GM21381 (cell line): ENCODE measurements around the gene ZNF785.
"Not testable (repeated sequence)": the region's sequence is repeated elsewhere in the genome, so short reads cannot be mapped to it uniquely, and the experiment has no call there.

Source experiments
- ATAC-seq: cut with Tn5 transposase; IDR thresholded peaks from one replicate; pipeline ENCODE4 v1.9.1; 2021; ENCODE audit warnings: mild to moderate bottlenecking, moderate library complexity; ENCODE audit not compliant: unreplicated experiment

ZNF785 gene

DNA sequence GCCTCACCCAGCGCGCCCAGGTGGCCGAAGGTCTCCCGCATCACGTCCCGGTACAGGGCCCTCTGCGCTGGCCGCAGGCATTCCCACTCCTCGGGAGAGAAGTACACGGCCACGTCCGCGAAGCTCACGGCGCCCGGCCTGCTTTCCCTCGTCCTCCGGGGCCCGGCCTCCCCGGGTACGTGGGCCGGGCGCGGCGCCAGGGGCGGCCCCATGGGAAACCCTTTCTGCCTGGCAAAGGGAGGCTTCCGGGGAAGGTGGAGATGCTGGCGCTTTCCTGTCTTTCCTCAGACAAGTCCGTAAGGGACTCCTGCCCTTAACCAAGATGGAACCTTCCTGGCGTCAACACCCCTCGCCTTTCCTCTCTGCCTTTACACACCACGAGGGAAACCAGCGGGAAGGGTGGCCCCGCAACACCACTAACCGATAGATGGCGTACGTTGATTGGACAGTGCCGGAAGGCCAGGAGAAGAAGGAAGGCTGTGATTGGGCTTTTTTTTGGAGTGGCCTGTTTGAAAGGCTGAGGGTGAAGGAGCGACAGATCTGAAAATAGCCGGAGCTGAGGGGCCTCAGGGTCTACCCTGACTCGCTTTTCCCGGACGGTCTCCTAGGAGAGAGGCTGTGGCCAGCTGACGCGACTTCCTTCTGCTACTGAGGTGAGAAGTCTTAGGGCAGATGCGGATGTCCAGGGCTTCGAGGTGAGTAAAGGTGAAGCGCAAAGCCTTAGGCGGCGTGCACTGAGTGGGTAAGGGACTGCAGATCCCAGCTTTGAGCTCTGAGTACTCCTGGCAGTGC, at the start of gene ZNF785:
Gene ZNF785, minus strand, starts transcription at position 298 of the 792 bp plus-strand sequence. Its CDS starts 86 bp downstream, at position 212.
- peak; percentile 84 for ATAC-seq

DNA sequence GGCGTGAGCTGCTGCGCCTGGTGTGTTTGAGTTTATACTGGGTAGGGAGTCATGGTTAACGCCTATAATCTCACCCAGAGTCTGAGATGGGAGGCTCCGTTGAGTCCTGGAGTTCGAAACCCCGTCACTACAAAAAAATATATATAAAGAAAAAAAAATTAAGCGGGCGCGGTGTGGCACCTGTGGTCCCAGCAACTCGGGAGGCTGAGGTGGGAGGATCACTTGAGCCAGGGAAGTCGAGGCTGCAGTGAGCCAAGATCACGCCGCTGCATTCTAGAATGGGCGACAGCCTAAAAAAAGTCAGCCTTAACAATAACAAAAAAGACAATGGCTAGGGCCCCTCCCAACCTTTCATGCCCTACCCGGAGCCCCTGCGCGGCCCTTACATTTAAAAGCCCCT, 48.0 kb upstream of the ZNF785 start:
- no peak for ATAC-seq

DNA sequence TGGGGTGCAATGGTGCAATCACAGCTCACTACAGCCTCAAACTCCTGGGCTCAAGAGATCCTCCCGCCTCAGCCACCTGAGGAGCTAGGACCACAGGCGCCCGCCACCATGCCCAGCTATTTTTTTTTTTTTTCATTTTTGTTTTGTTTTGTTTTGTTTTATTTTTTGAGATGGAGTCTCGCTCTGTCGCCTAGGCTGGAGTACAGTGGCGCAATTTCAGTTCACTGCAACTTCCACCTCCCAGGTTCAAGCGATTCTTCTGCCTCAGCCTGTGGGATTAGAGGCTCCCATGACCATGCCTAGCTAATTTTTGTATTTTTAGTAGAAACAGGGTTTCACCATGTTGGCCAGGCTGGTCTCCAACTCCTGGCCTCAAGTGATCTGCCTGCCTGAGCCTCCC, 47.0 kb upstream of the ZNF785 start:
- ATAC-seq = not testable (repeated sequence)

DNA sequence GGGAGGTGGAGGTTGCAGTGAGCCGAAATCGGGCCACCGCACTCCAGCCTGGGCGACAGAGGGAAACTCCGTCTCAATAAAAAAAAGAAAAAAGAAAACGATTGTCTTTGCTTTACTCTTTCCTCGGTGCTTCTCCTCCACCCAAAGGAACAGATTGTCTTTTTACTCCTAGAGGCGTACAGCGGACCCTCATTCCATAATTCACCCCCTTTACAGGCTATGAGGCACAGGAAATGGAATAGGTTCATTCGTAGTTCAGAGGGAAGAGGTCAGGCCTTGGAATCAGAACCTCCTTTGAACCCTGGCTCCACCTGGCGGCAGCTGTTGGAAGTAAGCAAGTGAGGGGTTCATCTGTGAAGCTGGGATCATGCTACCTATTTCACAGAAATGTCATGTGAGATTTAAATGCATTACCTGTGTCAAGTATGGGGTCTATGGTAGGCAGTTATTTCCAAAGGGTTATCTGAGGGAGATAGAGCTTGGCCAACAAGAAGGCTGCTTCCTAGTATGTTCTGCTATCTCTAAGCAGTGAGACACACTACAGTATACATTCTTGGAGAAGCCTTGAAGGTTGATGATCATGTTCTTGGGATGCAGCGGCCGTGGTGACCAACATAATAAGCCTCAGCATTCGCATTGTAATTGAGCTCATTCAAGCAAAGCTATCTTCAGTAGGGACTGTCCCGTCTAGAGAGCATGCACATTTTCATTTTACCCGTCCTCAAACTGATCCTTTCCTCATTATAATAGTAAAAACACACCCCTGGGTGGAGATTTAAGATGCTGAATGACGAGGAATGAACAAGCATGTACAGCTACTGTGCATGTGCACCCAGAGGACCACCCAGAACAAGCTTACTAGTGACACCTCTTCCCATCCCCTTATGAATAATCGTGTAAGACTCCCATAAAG, 43.4 kb upstream of the ZNF785 start:
- no peak for ATAC-seq

DNA sequence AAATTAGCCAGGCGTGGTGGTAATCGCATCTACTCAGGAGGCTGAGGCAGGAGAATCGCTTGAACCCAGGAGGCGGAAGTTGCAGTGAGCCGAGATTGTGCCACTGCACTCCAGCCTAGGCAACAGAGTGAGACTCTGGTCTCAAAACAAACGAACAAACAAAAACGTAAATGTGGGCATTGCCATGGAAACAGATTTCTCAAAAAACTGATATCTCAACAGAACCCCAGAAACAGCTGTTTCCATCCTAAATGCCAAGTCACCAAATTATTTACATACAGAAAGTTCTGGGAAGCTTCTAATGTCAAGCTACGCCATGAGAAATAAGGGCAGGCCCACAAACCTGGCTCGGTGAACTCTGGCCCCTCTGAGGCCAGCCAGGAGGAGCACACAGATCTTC, 40.7 kb upstream of the ZNF785 start:
- no peak for ATAC-seq

DNA sequence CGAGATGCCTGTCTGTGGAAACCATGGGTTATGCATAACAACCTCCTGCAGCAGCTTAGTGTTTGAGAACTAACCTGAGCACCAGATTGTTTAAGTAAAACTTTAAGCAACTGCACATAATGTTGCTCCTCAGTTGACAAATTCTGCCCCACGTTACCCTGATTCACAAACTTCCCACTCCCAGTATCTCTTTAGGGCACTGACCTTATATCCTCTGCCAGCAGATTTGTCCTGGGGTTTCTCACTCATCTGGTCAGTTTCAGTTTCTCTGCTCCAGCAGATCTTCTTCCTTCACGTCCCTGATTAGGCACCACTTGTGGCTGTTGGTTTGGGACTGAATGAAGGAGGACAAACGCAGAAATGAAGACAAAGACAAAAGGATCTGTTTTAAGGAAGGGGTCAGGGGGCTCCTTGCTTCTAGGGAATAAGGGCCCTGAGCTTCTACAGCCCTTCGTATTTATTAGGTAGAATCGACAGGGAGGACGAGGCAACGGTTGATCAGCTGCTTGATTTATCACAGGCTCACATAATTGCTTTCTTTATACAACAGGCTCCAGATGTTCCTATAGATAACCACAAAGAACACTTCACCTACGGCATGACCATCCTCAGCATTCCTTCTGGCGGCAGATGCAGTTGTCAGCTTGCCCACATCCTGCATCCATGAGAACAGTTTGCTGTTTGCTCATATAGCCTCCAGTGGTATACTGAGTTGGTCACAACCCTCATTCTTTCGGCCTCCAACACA, 38.2 kb upstream of the ZNF785 start:
- no peak for ATAC-seq

DNA sequence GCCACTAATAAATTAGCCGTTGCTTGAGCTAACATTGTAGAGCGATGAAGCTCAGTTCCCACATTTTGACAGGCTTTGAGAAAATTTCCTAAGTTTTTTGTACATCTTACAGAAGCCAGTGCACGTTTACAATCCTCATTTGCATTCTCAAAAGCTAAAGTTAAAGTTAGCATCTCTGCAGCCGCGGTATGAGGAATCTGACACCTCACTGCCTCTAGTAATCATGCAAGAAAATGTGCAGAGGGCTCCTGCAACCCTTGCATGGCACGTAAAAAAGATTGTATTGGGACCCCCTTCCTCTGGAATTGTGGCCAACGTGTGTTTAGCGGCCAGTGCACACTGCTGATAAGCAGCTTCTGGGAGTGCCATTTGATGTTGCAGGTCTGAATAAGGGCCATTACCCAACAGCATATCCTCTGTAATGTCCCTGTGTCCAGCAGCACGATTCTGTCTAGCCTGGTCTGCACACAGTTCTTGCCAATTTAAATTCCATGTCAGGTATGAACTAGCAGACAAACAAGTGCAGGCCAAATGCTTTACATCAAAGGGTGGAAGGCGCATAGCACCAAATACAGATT, 37.0 kb upstream of the ZNF785 start:
- ATAC-seq = no peak

DNA sequence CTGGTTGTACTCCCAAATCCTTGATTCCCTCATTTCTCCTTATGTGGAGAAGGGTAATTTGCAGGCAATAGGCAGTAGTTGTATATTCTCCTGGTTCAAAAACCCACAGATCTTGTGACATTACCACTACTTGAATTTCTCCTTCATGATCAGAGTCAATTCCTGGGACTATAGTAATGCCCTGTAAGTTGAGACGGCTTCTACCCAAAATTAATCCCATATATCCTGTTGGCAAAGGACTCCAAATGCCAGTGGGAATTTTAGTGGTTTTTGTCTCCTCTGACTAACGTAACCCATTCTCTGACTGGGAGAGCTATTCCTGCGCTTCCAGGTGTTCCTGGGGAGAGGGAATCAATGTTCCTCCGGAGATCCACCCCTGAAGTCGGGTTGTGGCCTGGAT, 36.3 kb upstream of the ZNF785 start:
- ATAC-seq = no peak

DNA sequence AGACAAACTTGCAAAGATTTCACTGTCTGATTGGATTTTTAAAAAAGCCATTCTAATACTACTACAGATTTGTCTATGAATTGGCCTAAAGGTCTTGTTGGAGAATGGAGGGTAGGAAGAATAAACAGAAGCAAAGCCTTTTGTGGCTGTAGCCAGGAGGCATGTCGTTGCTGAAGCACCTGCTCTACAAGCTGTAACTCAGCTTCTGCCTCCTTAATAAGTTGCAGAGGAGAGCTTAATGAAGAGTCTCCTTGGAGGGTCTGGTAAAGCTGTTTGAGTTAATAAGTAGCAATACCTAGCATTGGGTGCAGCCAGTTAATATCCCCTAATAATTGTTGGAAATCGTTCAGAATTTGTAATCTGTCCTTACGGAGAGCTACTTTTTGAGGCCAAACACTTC, 34.7 kb upstream of the ZNF785 start:
- ATAC-seq = no peak

DNA sequence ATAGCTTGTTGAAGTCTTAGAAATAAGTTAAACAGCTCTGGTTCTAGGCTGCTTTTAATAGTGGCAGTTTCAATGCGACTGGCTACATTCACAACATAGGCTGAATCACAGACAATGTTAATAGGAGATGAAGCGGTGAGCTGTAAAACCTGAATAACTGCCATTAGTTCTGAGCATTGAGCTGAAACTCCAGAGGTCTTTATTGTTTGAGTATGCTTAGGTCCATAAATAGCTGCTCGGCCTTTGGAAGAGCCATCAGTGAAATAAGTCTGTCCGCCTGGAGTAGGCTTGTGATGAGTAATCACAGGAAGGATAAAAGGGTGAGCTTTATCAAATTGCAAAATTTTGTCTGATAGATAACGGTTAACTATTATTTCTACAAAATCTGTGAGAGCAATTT, 34.1 kb upstream of the ZNF785 start:
- ATAC-seq = no peak

DNA sequence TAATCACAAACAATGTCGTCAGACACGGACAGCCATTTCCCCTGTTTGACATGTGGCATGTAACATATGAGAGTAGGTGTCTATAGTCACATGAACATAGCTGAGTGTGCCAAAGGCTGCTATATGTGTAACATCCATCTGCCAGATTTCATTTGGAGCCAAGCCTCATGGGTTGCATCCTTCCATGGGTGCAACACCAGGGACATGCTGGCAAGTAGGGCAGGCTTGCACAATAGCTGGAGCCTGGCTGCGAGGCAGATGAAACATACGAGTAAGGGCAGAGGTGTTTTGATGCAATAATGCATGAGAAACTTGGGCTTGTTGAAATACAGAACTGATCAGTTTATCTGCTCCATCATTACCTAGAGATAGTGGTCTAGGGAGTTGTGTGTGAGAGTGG, 33.7 kb upstream of the ZNF785 start:
- no peak for ATAC-seq

DNA sequence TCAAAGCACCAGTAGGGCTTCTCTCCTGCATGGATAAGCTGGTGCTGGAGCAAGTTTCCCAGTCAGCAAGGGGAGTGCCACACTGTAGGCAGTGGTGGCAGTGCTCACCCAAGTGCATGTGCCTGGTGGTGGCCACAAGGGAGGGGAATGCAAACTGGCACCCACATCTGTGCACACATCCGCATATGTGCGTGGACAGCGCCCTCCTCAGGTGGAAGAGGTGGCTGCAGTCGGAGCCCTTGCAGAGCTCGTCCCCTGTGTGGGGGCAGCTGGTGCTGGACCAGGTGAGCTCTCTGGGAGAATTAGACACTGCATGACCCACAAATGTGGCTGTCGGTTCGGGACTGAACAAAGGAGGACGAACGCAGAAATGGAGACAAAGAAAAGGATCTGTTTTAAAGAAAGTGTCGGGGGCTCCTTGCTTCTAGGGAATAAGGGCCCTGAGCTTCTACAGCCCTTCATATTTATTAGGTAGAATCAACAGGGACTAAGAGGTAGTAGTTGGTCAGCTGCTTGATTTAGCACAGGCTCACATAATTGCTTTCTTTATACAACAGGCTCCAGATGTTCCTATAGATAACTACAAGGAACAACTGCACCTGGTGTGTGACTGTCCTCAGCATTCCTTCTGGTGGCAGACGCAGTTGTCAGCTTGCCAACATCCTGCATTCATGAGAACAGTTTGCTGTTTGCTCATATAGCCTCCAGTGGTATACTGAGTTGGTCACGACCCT, 30.0 kb upstream of the ZNF785 start:
- no peak for ATAC-seq

DNA sequence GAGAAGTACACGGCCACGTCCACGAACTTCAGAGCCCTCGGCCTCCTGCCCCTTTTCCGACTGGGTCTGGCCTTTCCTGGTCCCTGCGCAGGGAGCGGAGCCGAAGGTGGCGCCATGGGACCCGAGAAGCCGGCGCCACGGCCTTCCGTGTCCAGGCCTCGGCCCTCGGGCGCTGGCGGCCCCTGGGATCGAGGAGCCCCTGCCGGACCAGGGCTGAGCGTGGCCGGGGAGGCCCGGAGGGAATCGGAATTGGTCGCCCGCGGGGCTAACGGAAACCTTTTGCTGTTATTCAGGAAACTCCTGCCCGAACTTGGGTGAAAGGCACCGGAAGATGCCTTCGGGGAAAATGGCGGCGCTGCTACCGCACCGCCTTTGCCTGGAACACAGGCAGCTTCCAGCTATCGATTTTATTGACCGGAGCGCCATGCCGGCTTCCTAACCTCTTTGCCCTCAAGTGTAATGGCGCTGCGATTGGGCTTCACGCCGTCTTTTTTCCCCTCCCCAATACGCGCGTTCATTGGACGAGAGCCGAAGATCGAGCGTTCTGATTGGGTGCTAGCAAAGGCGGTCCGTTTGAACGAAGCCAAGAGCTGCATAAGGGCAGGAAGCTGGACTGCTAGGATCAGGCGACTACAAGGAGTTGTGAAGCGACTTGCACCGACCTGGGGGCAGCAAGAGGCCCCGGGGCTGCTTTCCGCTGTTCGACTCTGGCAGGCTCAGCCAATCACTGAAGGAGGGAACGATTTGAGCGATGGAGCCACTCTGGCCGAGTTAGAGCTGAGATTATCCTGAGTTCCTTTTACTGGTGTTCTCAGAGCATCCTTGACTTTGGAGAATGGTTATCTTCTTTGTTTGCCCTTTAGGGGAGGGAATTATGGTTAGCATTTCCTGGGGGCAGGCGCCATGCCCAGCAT, 24.7 kb upstream of the ZNF785 start, which contains the start of gene ZNF689:
Gene ZNF689, minus strand, starts transcription at position 464 of the 914 bp plus-strand sequence. Its CDS starts 348 bp downstream, at position 116.
- ATAC-seq = peak; percentile 80

DNA sequence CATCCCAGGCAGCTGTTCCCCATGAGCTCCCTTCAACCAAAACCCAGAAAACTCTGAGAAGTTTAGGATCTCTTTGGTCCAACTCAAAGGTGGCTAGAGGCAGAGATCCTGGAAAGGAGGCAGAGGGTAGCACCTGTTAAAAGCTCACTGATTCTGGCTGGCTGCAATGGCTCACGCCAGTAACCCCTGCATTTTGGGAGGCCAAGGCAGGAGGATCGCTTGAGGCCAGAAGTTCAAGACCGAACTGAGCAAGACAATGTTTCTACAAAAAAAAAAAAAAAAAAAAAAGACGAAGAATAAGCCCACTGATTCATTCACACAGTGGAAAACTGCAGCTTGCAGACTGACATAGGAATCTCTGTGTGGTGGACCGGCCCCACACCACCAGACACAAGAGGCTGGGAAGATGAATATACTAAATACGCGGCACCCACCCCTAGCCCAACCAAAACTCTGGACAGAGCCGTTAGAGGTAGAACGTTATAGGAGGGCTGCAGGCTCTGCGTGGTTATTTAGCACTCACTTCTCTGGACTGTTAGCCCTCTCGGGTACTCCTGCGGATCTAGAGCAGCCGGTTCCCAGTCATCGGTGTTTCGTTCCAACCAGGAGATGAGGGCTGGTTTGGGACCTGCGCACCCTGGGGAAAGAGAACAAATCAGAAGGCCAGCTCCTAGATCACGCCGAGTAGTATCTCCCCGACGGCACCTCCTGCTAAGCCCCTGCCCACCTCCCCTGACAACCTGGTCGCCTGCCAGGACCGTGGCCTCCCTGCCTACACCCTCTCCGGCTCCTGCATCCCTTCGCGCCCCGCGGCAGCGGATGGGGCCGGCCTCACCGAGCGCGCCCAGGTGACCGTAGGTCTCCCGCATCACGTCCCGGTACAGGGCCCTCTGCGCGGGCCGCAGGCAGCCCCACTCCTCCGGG, 23.8 kb upstream of the ZNF785 start:
- peak; percentile 32 for ATAC-seq

DNA sequence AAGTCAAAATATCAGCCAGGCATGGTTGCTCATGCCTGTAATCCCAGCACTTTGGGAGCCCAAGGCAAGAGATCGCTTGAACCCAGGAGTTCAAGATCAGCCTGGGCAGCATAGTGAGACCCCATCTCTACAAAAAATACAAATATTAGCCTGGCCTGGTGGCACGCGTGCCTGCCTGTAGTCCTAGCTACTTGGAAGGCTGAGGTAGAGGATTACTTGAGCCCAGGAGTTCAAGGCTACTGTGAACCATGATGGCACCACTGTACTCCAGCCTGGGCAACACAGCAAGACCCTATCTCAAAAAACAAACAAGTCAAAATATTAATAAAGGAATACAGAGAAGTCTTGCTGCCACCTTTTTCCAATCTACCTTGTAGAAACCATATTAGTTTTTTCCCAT, 20.5 kb upstream of the ZNF785 start:
- no peak for ATAC-seq

DNA sequence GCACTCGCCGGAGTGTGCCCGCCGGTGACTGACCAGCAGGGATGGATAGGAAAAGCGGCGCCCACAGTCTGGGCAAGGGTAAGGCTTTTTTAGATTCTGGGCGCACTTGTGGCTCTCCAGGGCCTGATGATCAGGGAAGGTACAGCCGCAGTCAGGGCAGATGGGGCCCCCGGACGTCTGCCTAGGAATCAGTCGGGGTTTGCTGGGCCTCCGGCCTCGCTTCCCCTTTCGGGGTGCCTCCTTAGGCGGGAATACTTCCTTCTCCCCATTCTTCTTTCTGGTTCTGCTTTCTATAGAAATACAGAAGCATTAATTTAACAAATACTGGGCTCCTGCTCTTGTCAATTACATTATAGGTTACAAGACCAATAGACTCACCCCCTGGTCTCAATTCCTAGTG, 19.7 kb upstream of the ZNF785 start:
- ATAC-seq = no peak

DNA sequence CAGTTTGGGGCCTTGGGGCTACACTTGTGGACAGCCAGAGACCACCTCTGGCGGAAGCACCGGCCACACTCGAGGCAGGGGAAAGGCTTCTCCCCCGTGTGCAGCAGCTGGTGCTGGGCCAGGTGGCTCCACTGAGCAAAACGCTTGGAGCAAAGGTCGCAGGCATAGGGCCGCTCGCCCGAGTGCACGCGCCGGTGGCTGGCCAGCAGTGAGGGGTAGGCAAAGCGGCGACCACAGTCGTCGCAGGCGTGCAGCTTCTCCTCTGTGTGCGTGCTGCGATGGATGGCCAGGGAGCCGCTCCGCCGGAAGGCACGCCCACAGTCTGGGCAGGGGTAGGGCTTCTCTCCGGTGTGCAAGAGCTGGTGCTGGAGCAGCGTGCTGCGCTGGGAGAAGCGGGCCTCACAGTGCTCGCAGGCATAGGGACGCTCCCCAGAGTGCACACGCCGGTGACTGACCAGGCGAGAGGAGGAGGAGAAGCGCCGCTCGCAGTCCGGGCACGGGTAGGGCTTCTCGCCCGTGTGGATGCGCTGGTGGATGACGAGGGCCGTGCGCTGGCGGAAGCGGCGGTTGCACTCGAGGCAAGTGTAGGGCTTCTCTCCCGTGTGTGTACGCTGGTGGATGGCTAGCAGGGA, 18.9 kb upstream of the ZNF785 start:
- ATAC-seq = no peak

DNA sequence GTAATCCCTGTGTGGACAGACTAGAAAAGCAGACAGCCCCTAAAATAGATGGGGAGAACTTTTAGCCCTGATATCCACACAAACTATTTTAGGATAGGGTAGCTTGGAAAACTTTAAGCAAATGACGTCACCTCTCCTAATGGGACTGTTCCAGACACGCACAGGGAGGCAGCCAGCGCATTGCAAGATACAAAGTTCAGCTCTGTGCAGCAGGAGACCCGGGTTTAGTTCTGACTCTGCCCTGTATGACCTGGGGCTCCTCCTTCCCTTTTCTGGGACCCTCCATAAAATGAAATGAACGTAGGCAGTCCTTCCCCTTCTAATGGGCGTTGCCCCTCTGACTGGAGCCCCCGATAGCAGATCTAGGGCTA, 18.4 kb upstream of the ZNF785 start:
- ATAC-seq = no peak
